Measurements from ENCODE around the gene CTNNA3.

Gene CTNNA3

GRCh38 chr10:67452892-67453291, 243.1 kb downstream of the CTNNA3 start (continued):
- TF ChIP-seq ZNF140 (tag by site-specific recombination; IDR thresholded peaks at IDR 0.05) (no peak), REST (tag by site-specific recombination; IDR thresholded peaks at IDR 0.05) (no peak), ZNF571 (tag by site-specific recombination; IDR thresholded peaks at IDR 0.05) (no peak), ZNF37A (tag by site-specific recombination; IDR thresholded peaks at IDR 0.05) (no peak), ZNF335 (tag by site-specific recombination; conservative IDR thresholded peaks at IDR 0.05) (no peak), ZNF518A (tag by site-specific recombination; conservative IDR thresholded peaks at IDR 0.05; ENCODE audit: low read depth) (no peak)

GRCh38 chr10:67438605-67439304, 257.2 kb downstream of the CTNNA3 start:
- H3K36me3 ChIP-seq (ENCODE audit: control insufficient read depth in 2 of 2, insufficient read depth in 1 of 2, low read length in 2 of 2) = no peaks in the 10 kb centered on the region
- H3K27ac ChIP-seq (ENCODE audit: extremely low read depth, low read depth, low read length) = no peak overlapping the region
- ChIA-PET CTCF (no interaction called here), POLR2A (no interaction called here)
- no peaks in the 10 kb centered on the region for H3K4me1 ChIP-seq (ENCODE audit: control insufficient read depth, insufficient read depth, low read length)
- H3K4me3 ChIP-seq (ENCODE audit: low read depth, low read length) = no peak overlapping the region
- H3K9me3 ChIP-seq (ENCODE audit: control insufficient read depth, insufficient read depth, low read depth, low read length) = no peaks in the 10 kb centered on the region
- TF ChIP-seq AEBP2 (tag by site-specific recombination; IDR thresholded peaks at IDR 0.05; ENCODE audit: borderline replicate concordance) = no peak
- TF ChIP-seq TCF7L2 (IDR thresholded peaks at IDR 0.05; ENCODE audit: borderline replicate concordance, low read depth, low read length) = no peak
- no peak for TF ChIP-seq ZSCAN5A (tag by site-specific recombination; IDR thresholded peaks at IDR 0.05)
- TF ChIP-seq ZEB2 (tag by site-specific recombination; IDR thresholded peaks at IDR 0.05) = no peak
- no peak for TF ChIP-seq OSR2 (tag by site-specific recombination; IDR thresholded peaks at IDR 0.05)

GRCh38 chr10:67433276-67433675, 262.7 kb downstream of the CTNNA3 start:
- no peaks in the 10 kb centered on the region for H3K4me1 ChIP-seq (ENCODE audit: control insufficient read depth, insufficient read depth, low read length)
- no peak overlapping the region for H3K27ac ChIP-seq (ENCODE audit: extremely low read depth, low read depth, low read length)
- no peaks in the 10 kb centered on the region for H3K36me3 ChIP-seq (ENCODE audit: control insufficient read depth in 2 of 2, insufficient read depth in 1 of 2, low read length in 2 of 2)
- ChIA-PET CTCF (no interaction called here), POLR2A (no interaction called here)
- no peak for TF ChIP-seq ZNF148 (tag by site-specific recombination; IDR thresholded peaks at IDR 0.05; ENCODE audit: borderline replicate concordance)
- no peak for TF ChIP-seq ZNF416 (tag by site-specific recombination; IDR thresholded peaks at IDR 0.05)
- no peak for TF ChIP-seq ZNF423 (tag by site-specific recombination; IDR thresholded peaks at IDR 0.05)
- no peak for TF ChIP-seq ZBTB20 (tag by site-specific recombination; IDR thresholded peaks at IDR 0.05)
- no peak for TF ChIP-seq ZNF202 (tag by site-specific recombination; IDR thresholded peaks at IDR 0.05; ENCODE audit: borderline replicate concordance)
- TF ChIP-seq ZNF394 (tag by site-specific recombination; IDR thresholded peaks at IDR 0.05; ENCODE audit: borderline replicate concordance) = no peak
- TF ChIP-seq ZNF521 (tag by site-specific recombination; IDR thresholded peaks at IDR 0.05) = no peak
- no peaks in the 10 kb centered on the region for H3K9me3 ChIP-seq (ENCODE audit: control insufficient read depth, insufficient read depth, low read depth, low read length)
- H3K4me3 ChIP-seq (ENCODE audit: low read depth, low read length) = no peak overlapping the region
